SW480 (cell line): Measurements from ENCODE around the gene PDE6A.

Experiments used
- DNase-seq: peaks from one replicate; pipeline ENCODE4 v3.0.0-alpha.2; 2016; ENCODE audit warnings: low spot score

Gene PDE6A

GRCh38 chr5:149944666-149945065 lies at the start of gene PDE6A:
TSS of gene PDE6A (minus strand) at chr5:149944793. CDS start at chr5:149944673, 120 bp downstream.
- DNase-seq: no peak

GRCh38 chr5:149993471-149993870 lies 48.9 kb upstream of the PDE6A start:
- DNase-seq: no peak

- DNase-seq: peak; percentile 79
Observed at GRCh38 chr5:149990518-149991376, 46.2 kb upstream of the PDE6A start.

- DNase-seq: no peak
Observed at GRCh38 chr5:149988126-149988525, 43.5 kb upstream of the PDE6A start.

GRCh38 chr5:149982505-149982904 lies 37.9 kb upstream of the PDE6A start:
- DNase-seq: no peak

GRCh38 chr5:149981206-149981605 lies 36.6 kb upstream of the PDE6A start:
- DNase-seq: no peak

GRCh38 chr5:149979896-149980295 lies 35.3 kb upstream of the PDE6A start:
- no peak for DNase-seq

- DNase-seq: no peak
Observed at GRCh38 chr5:149975409-149975808, 30.8 kb upstream of the PDE6A start.

- no peak for DNase-seq
Observed at GRCh38 chr5:149969181-149969930, 24.8 kb upstream of the PDE6A start.

- DNase-seq: no peak
Observed at GRCh38 chr5:149966946-149967345, 22.4 kb upstream of the PDE6A start.

- DNase-seq: no peak
Observed at GRCh38 chr5:149963729-149964128, 19.1 kb upstream of the PDE6A start.

- no peak for DNase-seq
Observed at GRCh38 chr5:149962601-149963300, 18.2 kb upstream of the PDE6A start.

- DNase-seq: peak; percentile 49
Observed at GRCh38 chr5:149961957-149962409, 17.4 kb upstream of the PDE6A start.

GRCh38 chr5:149961186-149961685 lies 16.6 kb upstream of the PDE6A start:
- DNase-seq: no peak

- DNase-seq: peak; percentile 99
Observed at GRCh38 chr5:149960272-149961185, 15.9 kb upstream of the PDE6A start, which contains the start of gene SLC26A2. TSS of gene SLC26A2 (plus strand) at chr5:149960758. CDS start at chr5:149977653, 16,895 bp downstream.

- peak; percentile 48 for DNase-seq
Observed at GRCh38 chr5:149959406-149960236, 15.0 kb upstream of the PDE6A start.

- DNase-seq: no peak
Observed at GRCh38 chr5:149957855-149958254, 13.3 kb upstream of the PDE6A start.

GRCh38 chr5:149956685-149957084 lies 12.1 kb upstream of the PDE6A start:
- DNase-seq: no peak

- DNase-seq: peak; percentile 14
Observed at GRCh38 chr5:149954798-149955197, 10.2 kb upstream of the PDE6A start.
